ENCODE data around the gene CSRP3.

DNA sequence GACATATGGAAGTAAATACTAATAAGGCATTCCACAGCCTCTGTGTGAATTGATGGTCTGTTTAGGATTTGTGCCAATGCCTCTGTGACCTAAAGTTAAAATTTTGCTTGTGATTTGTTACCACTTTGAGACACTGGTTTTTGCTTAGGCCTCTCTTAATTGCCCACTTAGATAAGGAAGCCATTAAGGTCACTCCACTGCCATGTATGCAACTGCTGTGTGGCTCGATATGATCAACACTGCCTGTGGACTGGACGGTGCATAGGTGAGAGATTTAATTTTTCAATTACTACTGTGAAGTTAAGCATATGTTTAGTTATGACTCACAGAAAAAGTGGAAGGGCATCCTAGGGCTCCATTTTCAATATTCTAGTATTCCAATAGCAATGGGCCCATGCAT is 36.9 kb downstream of the CSRP3 start:
- TF ChIP-seq, protein P1, sequence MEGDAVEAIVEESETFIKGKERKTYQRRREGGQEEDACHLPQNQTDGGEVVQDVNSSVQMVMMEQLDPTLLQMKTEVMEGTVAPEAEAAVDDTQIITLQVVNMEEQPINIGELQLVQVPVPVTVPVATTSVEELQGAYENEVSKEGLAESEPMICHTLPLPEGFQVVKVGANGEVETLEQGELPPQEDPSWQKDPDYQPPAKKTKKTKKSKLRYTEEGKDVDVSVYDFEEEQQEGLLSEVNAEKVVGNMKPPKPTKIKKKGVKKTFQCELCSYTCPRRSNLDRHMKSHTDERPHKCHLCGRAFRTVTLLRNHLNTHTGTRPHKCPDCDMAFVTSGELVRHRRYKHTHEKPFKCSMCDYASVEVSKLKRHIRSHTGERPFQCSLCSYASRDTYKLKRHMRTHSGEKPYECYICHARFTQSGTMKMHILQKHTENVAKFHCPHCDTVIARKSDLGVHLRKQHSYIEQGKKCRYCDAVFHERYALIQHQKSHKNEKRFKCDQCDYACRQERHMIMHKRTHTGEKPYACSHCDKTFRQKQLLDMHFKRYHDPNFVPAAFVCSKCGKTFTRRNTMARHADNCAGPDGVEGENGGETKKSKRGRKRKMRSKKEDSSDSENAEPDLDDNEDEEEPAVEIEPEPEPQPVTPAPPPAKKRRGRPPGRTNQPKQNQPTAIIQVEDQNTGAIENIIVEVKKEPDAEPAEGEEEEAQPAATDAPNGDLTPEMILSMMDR (IDR thresholded peaks at IDR 0.05): no peak
- TF ChIP-seq POLR2A (IDR thresholded peaks at IDR 0.05): no peak
